ENCODE results near the gene VEPH1. TPM values are rescaled to one million over a fixed set of nuclear protein-coding genes. Genes with fewer than 3 reads are reported as not detected.
A peak's percentile ranks its signal among the peaks of the same experiment; 100 is the strongest.

Gene VEPH1
- total RNA-seq, 1 experiment from 2014 or later, result 25.0 TPM

GRCh38 chr3:157429708-157430107 is 73.5 kb downstream of the VEPH1 start:
- peak; percentile 55 for DNase-seq (ENCODE audit: low spot score)

GRCh38 chr3:157428853-157429252 is 74.4 kb downstream of the VEPH1 start:
- no peak for DNase-seq (ENCODE audit: low spot score)

DNA sequence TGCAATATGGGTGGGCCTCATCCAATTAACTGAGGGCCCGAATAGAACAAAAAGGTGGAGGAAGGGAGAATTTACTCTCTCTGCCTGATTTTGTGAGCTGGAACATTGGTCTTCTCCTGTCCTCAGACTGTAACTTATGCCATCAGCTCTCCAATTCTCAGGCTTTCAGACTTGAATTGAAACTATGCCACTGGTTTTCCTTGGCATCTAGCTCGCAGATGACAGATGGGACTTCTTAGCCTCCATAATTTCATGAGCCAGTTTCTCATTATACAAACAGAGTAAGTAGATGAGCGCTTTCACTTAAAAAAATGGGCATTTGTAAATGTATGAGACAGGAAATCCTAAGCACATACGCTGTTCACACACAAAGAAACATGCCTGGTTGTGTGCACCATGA is 75.3 kb downstream of the VEPH1 start:
- DNase-seq (ENCODE audit: low spot score), result no peak

DNA sequence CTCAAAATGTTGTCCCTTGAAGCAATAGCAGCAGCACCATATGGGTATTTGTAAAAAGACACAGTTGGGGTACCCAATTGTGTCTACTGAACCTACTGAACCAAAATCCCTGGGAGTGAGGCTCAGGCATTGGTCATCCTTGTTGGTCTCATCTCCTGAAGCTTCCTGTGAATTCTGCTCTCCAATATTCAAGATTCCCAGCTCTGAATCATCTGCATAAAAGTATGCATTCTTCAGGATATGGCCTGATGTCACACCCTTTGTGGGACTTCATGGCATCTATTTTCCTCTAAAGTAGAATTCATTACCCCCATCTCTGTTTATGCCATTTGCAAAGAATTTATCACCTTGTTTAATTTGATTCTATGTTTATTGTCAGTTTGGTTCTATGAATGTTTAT is 79.9 kb downstream of the VEPH1 start:
- DNase-seq (ENCODE audit: low spot score), result peak; percentile 50

DNA sequence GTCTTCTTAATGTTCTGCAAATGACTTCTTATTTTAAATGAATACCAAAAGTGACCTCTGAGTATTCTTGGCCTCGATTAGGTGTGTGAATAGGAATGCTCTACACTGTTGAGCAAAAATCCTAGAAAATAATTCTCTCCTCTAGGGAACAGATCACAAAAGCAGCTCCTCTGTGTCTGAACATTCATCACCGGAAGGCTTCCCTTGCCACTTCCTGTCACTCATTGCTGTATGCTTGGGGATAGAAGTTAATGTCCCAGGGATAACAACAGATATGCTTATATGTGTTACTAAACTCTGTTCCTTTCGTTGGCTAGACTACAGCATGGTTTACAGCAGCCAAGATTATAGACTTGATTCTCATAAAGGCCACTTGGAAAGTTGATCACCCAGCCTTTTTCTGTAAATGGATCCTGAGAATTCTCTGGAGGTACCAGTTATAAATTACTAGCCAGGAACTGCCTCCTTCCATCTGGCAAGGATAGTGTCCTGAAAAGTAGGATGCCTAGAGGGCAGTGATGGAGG is 82.5 kb downstream of the VEPH1 start:
- no peak for DNase-seq (ENCODE audit: low spot score)

GRCh38 chr3:157418104-157418503 is 85.1 kb downstream of the VEPH1 start:
- peak; percentile 46 for DNase-seq (ENCODE audit: low spot score)

GRCh38 chr3:157417247-157417646 is 86.0 kb downstream of the VEPH1 start:
- DNase-seq (ENCODE audit: low spot score), result peak; percentile 50

DNA sequence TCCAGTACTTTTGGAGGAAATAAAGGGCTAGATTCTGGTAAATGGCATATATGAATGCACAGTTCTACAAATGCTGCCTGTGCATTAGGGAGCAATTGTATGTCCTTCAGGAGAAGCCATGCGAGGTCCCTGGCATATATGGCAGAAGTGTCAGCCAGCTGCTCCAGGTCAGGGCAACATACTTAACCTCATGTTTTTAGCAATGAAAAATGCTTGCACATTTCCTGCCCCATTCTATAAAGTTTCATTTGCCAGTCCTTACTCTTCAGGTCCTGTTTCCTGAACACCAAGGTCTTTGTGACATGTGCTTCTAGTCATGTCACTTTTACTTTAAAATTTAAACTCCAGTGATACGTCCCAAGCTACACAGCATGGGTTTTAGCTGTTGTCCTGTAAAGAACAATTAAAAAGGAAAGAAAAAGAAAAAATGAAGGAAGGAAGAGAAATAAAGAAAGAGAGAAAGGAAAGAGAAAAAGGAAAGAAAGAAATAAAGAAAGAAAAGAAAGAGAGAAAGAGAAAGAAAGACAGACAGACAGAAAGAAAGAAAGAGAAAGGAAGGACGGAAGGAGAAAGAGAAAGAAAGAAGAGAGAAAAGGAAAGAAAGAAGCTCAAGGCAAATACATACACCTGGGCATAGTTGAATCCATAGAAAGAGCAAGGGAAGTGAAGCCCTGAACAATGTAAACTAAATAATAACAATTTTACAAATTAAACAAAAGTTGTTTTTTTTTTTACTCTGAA is 86.7 kb downstream of the VEPH1 start:
- no peak for DNase-seq (ENCODE audit: low spot score)

- no peak for DNase-seq (ENCODE audit: low spot score)
These were observed 88.4 kb downstream of the VEPH1 start for GRCh38 chr3:157414861-157415260.

DNA sequence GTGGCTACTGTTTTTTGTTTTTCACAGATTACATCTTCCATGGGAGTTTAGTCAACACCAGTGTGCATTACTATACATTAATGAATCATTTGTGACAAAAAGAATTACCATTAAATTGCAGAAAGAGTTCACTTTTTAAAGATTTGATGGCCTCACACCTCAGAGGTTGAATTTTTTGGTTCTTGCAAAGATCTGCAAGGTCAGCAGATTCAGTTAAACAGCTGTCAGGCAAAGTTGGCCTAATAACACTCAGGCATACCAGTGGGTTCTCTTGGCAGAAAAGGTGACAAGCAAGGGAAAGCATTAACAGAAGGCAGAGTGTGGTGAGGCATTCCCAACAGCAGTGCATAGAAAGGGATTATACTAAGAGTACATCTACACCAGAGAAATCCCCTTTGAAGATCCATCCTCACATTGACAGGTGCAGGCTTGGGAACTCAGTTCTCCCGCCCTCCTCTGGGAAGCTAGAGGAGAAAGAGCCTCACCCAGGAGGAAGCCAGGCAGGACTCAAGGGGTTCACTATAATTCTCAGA is 90.8 kb downstream of the VEPH1 start:
- no peak for DNase-seq (ENCODE audit: low spot score)

DNA sequence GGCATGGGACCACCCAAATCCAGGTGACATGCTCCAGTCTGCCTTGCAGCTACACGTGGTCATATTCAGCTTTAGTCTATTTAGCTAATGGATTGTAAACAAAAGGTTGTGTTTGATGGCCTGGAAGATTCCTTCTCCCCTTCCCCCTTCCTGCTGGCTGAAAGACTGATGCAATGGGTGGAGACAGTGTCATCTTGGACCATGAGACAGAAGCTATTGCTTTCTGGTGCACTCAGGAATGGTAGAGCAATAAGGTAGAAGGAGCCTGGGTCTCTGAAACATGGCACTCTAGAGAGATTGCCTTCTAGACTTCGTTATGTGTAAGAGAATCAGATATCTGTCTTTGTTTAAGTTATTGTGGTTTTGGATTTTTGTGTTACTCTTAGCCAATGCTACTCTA is 92.3 kb downstream of the VEPH1 start:
- DNase-seq (ENCODE audit: low spot score), result no peak

GRCh38 chr3:157409516-157409915 is 93.7 kb downstream of the VEPH1 start:
- DNase-seq (ENCODE audit: low spot score), result no peak

GRCh38 chr3:157408499-157409149 is 94.6 kb downstream of the VEPH1 start:
- no peak for DNase-seq (ENCODE audit: low spot score)

DNA sequence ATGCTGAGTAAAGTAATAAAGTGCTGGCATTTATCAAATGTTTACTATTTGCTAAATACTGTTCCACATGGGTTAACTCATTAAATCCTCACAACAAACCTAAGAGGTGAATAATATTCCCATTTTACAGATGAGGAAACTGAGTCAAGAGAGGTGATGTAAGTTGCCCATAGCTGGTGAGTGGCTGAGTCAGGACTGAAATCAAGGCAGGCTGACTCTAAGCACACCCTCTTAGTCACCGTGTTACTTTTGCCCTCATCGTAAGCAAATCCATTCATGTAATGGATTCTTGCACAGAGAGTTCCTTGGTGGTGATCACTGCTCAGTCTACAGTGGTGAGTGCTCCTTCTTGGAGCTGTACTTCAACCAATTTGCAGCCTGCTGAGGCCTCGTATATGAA is 95.4 kb downstream of the VEPH1 start:
- no peak for DNase-seq (ENCODE audit: low spot score)

GRCh38 chr3:157406394-157406793 is 96.8 kb downstream of the VEPH1 start:
- no peak for DNase-seq (ENCODE audit: low spot score)

- no peak for DNase-seq (ENCODE audit: low spot score)
These were observed 97.8 kb downstream of the VEPH1 start for GRCh38 chr3:157405457-157405856.

- no peak for DNase-seq (ENCODE audit: low spot score)
These were observed 98.8 kb downstream of the VEPH1 start for GRCh38 chr3:157404381-157404780.

DNA sequence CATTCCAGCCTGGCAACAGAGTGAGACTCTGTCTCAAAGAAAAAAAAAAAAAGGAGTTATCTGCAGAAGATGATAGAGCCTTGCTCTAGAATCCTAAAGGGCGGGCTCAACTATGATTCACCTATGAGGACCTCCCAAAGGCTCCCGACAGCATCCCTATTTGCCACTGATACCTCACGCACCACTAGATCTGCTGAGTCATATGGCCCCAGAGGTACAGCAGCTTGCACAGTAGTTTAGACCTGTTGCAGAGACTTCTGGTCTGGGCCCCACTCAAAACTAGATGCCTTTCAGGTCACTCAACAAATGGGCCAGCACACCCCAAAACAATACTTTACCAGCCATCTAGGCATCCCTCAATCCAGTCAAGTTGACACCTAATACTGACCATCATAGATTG is 104.6 kb downstream of the VEPH1 start:
- DNase-seq (ENCODE audit: low spot score), result no peak

GRCh38 chr3:157394411-157394810 is 108.8 kb downstream of the VEPH1 start:
- no peak for DNase-seq (ENCODE audit: low spot score)

DNA sequence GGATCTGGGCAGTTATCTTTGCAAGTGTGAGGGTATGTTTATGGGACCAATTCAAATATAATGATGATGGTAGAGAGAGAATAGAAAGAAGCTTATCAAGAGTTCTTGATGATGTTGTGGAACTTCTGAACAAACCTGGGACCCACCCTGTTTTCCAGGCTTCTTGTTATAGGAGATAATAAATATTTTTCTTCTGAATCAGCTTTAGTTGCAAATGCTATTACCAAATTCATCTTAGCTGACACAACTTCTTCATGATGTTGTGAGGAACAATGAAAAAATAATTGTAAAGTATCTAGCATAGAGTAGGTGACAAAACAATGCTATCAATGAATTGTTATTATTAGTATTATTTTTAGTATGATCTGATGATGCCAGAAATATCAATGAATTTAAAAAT is 110.1 kb downstream of the VEPH1 start:
- peak; percentile 10 for DNase-seq (ENCODE audit: low spot score)

DNA sequence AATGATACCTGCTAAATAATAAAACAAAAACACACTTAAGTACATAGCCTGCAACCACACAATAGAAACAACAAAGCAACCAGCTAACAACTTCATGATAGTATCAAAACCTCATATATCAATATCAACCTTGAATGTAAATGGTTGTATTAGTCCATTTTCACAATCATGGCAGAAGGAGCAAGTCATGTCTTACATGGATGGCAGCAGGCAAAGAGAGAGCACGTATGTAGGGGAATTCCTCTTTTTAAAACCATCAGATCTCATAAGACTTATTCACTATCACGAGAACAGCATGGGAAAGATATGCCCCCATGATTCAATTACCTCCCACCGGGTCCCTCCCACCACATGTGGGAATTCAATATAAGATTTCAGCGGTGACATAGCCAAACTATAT is 111.1 kb downstream of the VEPH1 start:
- DNase-seq (ENCODE audit: low spot score), result no peak

GRCh38 chr3:157390713-157391515 is 112.3 kb downstream of the VEPH1 start:
- DNase-seq (ENCODE audit: low spot score), result no peak
